HG03460 (cell line): ENCODE data around the gene GCK.

Source experiments
- ATAC-seq: cut with Tn5 transposase; IDR thresholded peaks from one replicate; pipeline ENCODE4 v1.9.1; 2021; ENCODE audit not compliant: unreplicated experiment

The GCK gene

GRCh38 chr7:44097064-44097932 is 91.9 kb downstream of the GCK start:
- peak; percentile 66 for ATAC-seq

DNA sequence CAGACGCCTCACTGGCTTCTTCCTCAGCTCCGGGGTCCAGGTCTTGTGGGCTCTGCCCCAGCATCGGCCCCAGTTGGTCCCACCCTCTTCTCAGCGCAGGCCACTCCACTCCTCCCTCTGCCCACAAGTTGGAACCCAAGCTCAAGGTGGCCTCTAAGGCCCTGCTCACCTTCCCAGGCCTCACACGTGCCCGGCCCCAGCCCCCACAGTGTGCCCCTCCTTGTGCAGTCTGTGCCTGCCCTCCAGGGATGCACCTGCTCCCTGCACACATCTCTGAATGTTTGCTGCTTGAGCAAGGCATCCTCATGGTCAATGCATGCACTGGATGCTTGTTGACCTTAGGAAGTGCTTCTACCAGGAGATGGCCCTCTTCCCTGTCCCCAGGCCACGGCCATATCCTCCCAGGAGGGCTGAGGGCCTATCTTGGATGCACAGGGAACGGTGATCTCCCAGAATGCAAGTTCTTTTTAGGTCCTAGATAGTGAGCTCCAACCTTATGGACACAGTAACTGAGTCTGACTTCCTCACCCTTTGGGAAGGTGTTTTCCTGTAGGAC is 92.8 kb downstream of the GCK start:
- no peak for ATAC-seq

- no peak for ATAC-seq
Observed at GRCh38 chr7:44095781-44096180, 93.5 kb downstream of the GCK start.

GRCh38 chr7:44094883-44095592 is 94.2 kb downstream of the GCK start:
- no peak for ATAC-seq

GRCh38 chr7:44094365-44094764 is 94.9 kb downstream of the GCK start:
- no peak for ATAC-seq
